CD4-positive, alpha-beta T cell treated with Interleukin-4 for 4 hours (primary cell): ENCODE measurements around the gene GSDME.

Source experiments
- DNase-seq: peaks from one replicate; pipeline ENCODE4 v3.0.0-alpha.2; 2020

GSDME gene

DNA sequence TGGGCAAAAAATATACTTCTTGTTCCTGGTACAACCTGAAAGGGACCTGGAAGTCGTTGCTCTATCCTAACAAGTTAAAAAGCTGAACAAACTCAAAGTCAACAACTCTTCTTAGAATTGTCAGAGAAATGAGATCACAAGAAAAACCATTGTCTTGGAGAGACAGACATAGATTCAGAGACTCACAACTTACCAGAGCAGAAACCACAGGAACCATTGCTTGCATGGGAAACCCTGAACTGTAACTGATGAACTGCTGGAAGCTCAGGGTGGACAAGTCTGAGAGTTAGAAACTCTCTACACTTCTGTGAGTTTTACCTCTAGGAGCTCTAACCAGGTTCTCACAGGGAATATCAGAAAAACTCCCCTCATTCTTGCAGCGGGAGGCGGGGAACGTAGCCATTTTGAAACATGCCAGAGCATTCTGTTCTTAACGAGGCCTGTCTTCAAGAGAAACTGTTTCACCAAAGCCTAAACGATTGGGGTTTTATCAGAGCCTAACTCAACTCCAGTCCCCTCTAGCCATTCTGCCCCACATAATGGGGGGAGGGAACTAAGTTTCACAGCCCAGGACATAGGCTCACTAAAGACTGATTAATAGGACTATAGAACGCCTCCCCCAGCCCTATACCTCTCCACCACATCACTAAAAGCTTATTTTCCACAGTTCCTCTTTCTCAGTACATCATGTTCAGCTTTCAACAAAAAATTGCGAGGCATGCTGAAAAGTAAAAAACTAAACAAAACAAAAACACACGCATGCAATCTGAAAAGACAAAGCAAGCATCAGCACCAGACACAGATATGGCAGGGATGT is 12.0 kb upstream of the GSDME start:
- DNase-seq, result no peak

DNA sequence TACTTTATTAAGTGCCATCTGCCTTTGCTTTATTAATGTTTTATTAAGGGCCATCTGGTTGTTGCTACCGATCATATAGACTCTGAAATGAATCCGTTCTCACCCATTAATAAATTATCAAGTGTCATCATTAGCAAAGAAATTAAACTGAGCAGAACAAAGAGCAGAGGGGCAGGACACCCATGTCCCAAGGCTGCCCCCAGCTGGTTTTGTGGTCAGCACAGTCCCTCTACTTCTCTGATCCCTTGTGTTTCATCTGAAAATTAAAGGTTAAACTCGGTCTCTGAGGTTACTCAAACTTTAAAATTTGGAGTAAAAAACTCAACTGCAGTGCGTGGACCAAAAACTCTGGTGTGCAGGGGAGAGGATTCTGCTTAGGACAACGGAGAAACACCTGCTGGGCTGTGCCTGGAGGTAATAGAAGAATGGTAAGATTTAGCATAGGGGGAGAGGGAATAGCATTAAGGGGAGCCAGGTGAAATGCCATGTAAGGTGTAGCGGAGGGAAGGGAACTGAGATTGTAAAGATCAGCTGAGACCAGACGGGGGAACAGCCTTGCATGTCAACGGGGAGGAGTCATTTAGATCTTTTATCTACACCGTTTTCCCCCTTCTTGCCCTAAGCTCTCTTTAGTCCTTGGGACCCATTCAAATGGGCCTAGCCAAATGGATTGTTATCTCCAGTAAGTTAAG is 10.8 kb upstream of the GSDME start:
- DNase-seq, result no peak

DNA sequence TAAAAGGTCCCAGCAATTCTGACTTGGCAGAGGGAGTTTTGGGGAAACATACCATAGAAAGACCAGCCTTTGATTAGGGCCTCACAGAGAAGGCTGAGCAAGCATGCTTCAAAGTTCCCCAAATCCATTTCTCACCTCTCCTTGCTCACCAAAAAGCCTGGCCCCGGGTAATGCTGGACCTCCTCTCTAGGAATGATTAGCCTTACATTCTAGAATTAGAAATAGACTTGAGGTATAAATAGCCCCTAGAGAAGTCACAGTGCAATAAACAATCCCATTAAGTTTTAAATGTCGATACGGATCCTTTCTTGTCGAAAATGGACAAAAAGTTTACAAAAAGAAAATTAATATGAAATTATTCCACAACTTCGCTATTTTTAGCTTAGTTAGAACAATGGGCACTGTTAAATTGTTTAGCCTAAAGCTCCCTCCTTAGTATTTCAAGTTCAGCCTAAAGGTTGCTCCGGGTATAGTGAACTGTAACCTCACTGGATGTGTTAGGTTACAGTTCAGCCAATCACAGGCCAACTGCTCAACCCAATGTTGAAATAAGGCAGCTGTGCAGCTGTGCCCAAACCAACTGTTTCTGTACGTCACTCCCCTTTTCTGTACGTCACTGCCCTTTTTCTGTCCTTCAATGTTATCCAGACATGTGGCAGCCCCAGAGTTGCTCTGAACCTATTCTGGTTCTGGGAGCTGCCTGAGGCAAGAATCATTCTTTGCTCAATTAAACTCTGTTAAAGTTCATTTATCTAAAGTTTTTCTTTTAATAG is 7.9 kb upstream of the GSDME start:
- no peak for DNase-seq

DNA sequence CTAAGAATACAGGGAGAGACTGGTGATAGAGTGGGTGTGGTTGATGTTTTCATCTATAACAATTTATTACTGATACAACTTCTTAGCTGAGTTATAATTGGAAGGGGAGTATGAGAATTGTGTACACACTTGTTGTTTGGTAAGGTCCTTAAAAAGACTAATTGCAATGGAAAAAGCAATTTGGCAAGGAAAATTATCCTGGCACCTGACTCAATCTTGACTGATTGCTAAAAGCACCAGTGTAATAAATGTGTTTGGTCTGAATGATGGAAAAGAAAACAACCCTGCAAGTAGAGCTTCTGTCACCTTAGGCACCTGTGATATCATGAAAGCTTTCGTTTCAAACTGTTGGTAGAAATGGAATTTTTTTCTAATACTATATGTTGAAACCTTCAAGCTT is 6.7 kb upstream of the GSDME start:
- no peak for DNase-seq

DNA sequence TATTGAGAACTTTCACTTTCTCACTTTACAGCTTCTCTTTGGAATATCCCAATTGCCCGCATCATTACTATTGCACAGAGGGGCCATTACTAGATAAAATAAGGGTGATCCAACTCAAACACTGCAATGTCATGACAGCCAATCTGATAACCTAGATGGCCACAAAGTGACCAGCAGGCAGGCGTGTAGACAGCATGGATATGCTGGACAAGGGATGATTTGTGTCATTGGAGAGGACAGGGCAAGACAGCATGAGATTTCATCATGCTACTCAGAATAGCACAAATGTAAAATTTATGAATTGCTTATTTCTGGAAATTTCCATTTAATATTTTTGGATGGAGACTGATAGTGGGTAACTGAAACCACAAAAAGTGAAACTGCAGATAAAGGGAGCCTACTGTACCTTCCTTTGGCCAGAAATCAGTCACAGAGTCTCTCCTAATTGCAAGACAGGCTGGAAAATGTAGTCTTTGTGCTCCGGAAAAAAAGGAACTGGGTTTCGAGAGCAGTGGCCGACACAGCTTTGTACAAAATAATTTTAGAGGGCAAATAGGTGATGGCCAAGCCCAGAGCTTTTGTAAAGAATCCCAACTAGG is 6.1 kb upstream of the GSDME start:
- no peak for DNase-seq

DNA sequence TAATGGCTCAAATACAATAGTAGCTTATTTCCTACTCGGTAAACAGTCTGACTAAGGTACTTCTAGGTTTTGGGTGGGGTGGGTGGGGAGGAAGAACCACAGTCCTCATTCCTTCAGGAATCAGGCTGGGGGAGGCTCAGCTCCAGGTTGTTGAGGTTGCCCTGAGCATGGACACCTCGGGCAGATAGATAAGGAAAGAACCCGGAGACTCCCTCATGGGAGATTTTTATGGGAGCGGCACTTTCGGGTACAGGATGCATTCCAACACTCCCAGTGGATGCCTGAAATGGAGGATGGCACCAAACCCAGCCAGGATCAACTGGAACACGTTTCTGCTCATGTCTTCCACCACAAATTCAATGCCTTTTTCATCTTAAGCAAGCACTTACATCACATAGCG is 5.5 kb upstream of the GSDME start:
- no peak for DNase-seq

DNA sequence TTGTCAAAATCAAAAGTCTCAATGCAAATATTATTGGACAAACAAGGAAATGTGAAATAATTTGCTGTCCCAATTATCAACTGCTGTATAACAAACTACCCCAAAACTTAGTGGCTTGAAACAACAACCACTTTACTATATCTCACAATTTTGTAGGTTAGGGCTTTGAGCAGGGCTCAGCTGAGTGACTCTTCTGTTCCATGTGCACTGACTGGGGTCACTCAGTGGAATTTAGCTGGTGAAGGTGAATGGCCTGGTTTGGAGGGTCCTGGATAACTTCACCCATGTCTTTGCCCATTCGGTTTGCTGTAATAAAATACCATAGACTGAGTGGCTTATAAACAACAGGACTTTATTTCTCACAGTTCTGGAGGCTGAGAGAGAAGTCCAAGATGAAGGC is 3.7 kb upstream of the GSDME start:
- DNase-seq, result no peak

DNA sequence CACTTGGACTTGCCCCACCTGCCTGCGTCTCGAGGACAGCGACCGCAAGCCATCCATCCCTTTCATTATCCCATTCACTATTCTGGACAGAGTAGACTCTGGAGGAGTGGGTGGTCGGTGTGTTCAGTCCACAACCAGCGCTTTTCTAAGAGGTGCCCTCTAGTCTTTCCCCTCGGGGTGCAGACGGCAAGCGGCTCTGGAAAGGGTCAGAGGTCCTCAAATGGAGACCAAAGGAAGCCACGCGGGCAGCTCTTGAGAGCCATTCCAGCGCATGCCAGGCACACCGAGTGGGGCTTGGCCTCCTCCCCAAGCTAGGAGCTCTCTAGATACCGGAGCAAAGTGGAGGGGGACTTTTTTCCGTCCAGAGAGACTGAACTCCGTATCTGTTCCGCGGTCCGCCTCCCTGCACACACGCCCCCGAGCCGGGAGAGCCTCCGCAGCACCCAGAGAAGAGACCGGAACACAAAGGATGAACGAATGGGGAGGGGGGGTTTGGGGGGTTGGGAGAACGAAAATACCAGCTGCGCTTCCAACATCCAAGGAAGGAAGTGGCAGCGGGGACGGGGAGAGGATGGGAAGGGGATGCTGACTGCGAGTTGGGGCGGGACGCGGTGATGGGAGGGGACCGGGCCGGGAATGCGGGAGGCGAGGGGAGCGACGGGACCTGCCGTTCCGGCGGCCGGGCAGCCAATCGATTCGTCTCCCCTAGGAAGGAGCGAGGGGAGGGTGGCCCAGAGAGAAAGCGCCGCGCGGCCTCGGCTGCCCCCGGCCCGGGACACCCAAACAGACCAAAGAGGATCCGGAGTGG is 515 bp downstream of the GSDME start:
- no peak for DNase-seq

DNA sequence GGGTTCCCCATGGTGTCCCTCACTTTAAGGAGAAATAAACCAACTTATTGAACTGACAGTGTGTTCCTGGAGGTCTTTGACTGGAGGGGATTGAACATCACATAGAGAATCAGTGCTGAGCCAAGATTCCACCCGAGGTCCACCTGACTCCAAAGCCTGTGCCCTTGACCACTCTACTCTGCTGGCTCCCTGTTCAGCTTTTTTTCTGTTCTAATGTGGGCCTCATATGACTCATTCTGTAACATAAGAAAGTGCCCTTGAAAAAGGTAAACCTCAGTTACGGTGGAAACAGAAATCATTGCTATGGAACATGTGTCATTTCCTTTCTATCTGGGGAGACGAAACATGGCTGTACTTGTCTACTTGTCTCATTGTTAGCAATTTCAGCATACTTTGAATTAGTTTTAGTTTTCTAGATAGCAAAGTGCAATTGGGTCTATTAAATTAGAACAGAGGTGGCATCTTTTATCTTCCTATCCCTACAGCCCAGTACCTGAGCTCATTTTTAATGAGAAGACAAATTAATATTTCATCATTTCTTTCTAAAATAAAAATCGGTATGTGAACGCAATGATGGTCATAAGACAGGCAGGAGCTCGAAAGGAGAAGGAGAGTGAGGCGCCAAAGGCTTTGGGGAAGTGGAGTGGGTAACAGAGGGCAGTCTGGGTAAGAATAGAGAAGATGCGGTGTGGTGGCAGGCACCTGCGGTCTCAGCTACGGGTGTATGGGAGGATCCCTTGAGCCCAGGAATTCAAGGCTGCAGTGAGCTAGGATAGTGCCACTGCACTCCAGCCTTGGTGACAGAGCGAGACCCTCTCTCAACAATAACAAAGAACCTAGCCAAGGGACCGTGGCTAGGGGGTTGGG is 1.5 kb downstream of the GSDME start:
- peak; percentile 2 for DNase-seq

DNA sequence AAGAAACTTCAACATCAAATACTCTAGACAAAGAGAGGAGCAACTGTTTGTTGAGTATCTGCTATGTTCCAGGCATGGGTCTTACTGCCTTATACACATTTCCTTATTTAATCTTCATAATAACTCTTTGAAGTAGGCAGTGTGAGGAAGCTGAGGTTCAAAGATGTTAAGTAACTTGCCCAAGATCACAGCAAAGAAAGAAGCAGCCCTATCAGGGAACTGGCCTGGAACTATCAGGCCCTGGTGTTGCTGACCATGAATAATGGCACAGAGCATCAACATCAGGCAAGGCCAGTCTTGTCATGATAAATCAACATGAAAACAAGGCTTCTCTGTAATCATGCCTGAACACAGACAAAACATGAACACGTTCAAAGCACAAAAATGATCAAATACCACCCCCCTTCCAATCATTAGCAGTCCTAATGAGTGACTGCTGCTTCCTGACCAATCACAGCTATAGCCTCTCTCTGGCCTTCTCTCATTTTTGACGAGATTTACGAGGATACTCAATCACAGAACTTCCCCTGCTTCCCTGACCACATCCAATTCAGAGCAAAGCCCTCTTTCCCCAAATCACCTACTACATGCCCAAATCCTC is 2.3 kb downstream of the GSDME start:
- DNase-seq, result no peak

DNA sequence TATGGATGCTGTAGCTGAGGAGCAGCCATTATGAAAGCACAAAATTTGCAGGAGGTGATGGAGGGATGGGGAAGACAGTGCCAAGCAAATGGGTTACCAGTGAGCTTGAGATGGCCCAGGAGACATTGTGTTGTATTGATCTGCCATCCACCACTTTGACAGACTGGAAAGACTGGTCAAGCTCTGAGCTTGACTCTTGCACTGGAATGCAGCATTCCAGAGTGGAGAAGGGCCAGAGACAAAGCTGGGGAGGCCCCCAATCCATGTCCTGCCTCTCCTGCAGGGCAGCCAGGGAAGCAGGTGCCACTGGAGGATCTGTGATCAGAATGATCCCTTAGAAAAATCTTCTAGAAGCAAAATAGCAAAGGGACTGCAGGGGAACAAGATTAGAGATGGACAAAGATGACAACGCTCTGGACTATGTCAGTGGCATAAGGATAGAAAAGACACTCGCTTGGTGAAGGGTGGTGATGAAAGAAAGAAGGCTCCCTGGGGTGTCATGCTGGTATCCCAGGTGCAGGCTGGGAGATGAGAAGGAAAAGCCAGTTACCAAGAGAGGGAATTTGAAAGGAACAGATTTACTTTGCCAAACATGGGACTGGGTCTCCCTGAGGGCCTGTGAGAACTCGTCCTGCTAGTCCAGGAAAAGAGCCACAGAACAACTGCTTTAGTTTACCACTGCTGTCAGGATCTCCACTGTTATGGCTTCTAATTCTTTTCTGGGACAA is 5.0 kb downstream of the GSDME start:
- DNase-seq, result no peak

DNA sequence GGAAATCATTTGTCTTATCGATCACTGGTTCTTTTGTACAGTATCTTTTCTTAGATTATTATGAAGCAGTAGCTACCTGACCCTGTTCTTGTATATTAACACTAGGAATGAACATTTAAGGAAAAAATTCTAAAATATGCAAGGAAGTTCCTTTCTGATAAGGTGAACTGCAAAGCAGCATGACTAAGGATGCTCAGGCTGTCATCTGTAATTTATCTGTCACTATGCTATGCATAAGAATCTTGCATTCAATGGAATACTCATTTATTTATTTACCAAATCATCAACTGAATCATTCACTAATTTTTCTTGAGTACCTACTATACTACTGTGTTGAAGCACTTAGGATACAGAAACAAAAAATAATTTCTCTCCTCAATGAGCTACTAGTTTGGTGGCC is 5.8 kb downstream of the GSDME start:
- DNase-seq, result no peak

DNA sequence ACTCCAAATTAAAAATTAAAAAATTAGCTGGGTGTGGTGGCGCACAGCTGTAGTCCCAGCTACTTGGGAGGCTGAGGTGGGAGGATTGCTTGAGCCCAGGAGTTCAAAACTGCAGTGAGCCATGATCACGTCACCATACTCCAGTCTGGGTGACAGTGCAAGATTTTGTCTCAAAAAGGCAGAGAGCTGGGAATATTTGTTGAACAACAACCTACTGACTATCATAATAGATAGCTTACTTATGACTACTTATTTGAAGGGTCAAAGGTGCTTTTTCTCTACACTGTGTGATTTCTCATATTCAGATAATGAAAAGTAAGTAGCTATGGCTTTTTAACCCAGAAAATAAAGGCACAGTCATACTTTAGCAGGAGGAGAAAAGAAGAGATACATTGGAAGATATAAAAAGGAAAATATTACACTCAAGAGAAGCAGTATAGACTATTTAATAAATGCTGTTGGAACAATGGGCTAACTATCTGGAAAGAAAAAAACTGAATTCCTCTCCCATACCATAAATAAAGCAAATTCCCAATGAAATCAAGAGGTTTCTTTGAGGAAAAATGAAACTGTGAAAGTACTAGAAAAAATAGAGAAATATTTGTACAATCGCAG is 6.7 kb downstream of the GSDME start:
- DNase-seq, result no peak

DNA sequence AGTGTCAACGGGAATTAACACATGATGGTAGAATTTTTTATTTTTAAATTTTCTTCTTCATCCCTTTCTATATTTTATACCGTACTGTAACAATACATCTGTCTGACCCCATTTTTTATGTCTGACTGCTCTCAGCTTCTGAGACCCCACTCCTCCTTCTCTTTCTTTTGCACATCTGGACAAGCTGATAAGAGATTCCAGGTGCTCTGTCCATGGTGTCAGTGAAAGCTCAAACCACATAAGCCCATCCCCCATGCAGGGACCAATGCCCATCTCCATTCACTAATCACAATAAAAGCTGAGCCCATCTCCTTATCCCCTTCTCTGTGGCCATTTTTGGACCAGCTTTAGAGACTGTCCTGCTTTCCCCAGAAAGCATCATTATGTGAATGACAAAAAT is 8.7 kb downstream of the GSDME start:
- no peak for DNase-seq

DNA sequence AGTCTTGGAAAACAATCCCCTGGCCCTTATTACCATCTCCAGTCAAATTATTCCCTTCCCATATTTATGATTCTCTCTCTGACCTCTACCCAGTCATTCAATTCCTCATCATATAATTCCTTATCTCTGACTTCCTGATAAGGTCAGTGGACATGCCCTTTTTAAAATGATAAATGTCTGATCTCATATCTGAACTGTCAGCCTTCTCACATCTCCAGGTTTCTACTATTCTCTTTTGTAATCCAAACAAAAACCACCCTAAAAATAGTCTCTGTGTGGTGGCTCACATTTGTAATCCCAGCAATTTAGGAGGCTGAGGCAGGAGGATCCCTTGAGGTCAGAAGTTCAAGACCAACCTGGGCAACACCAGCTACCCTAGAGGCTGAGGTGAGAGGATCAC is 11.9 kb downstream of the GSDME start:
- DNase-seq, result no peak

DNA sequence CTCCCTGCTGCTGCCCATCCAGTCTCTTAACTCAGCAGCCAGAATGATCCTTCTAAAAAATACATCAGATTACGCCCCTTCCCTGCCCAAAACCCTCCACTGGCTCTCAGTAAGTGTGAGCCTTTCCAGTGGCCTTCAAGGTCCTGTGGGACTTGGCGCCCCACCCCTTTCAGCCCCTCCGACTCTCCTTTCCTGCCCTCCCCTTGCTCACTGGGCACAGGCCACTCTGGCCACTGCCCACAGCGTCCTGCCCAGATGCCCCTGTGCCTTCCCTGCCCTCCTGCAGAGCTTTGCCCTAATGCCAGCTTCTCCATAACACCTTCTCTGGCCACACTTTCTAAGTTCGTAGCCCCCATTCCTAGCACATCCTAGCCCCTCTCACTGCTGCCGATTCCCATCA is 13.8 kb downstream of the GSDME start:
- DNase-seq, result no peak

DNA sequence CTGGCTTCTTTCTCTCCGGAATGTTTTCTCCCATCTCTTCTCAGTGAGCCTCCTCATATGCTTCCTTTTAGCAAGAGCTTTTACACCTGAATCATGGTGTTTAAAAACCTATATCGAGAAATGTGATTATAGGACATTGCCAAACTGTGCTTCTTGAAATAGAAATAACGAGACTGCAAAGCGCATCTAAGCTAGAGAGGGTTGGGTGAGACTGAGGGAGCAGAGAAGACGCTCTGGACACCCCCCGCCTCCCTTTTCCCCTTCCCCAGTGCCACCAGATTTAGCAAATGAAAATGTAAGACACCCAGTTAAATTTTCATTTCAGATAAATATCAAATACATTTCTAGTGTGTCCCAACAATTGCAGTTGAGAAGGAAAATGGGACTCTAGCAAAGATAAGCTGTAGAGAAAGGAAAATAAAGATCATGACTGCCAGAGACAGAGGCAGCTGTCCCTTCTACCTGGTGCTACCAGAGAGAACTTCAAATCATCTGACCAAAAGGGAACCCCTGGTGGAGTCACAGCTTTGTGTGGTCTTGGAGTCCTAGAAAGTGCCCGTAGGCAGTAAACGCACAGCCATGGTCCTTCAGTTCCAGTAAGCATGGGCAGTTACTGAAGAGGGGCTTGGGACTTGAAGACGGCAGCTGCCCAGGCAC is 14.6 kb downstream of the GSDME start:
- DNase-seq, result no peak

DNA sequence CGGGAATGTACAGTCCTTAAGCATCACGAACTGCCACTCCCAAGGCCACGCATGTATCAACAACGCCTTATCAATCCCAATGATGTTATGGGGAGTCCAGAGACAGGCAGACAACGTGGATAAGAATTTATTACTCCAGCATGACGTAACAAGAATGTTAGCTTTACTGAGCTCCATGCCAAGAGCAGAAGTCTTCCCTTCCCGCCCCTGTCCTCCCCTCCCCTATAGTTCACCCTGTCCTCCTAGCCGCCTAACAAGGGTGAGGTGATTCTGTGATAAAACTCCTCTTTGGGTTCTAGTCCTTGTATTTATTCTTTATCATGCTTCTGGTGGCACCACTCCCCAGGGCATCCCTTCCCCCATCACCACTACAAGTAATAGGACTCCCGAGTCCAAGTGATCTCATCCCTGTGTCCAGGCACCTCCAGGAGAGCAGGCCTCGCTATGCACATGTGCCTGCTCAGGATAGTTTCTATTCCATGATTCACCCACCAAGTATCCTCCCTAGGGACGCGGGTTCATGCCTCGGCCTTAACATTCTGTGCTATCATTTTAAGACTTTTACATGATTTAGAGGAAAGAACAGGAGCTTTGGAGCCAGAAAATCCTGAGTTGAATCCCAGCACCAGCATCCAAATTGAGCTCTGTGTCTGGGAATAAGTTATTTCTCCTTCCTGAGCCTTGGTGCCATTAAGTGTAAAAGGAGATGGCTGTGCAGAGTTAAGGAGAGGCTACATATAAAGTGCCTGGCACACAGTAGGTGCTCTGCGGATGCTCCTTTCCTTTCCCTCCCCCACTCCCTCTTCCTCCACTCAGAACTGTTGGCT is 15.4 kb downstream of the GSDME start:
- DNase-seq, result no peak
